ENCODE measurements around the gene VASP.

Gene VASP

DNA sequence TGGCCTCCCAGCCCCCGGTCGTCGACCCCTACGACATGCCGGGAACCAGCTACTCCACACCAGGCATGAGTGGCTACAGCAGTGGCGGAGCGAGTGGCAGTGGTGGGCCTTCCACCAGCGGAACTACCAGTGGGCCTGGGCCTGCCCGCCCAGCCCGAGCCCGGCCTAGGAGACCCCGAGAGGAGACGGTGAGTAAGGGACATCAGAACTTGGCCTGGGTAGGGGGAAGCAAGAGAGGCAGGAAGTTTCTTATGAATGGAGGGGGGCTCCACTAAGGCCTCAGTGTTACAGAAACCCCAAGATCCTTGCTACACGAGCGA is 36.6 kb upstream of the VASP start:
- Mint-ChIP-seq H3K4me1 (ENCODE audit: low read depth) (peaks cover 28% of the 10 kb centered on the region), H3K36me3 (ENCODE audit: low read depth) (peaks cover 2% of the 10 kb centered on the region), H3K4me3 (no peak overlapping the region), H3K9me3 (no peaks in the 10 kb centered on the region), H3K27me3 (ENCODE audit: low read depth) (peaks cover 53% of the 10 kb centered on the region), H3K27ac (no peak overlapping the region)

DNA sequence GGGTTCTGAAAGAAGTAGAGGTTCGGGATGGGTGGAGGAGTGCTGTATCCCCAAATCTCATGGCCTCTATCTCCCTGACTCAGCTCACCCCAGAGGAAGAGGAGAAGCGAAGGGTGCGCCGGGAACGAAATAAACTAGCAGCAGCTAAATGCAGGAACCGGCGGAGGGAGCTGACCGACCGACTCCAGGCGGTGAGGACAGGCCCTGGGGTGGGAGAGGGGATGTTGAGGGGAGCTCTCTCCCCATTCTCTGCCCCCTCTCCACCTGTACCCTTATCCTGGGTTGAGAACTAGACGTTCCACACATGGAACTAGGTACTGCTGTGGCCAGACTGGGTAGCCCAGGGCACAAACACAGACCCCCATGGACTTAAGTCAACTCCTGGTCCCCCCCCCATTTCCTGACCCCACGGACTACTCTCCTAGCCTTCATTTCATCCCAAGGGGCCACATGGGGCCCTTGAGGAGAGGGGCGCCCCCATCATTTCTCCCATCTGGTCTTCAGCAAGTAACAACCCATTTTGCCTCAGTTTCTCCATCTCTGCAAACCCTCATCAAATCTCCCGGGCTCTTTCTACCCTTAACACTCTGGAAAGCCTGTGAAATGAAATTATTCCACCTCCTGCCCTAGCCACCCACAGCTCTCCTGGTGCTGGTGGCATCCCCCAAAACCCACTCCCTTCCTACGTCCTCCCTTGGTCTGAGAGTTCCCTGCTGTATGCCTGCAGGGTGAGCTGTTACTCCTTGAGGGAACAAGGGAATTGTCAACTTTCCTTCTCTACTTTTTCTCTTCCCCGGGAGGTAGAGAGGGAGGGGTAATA is 36.0 kb upstream of the VASP start:
- H3K4me1 Mint-ChIP-seq (ENCODE audit: low read depth), result peaks cover 30% of the 10 kb centered on the region
- H3K36me3 Mint-ChIP-seq (ENCODE audit: low read depth), result peaks cover 2% of the 10 kb centered on the region
- no peak overlapping the region for H3K4me3 Mint-ChIP-seq
- H3K27ac Mint-ChIP-seq, result peak overlapping the region; percentile 19
- H3K9me3 Mint-ChIP-seq, result no peaks in the 10 kb centered on the region
- peaks cover 54% of the 10 kb centered on the region for H3K27me3 Mint-ChIP-seq (ENCODE audit: low read depth)

DNA sequence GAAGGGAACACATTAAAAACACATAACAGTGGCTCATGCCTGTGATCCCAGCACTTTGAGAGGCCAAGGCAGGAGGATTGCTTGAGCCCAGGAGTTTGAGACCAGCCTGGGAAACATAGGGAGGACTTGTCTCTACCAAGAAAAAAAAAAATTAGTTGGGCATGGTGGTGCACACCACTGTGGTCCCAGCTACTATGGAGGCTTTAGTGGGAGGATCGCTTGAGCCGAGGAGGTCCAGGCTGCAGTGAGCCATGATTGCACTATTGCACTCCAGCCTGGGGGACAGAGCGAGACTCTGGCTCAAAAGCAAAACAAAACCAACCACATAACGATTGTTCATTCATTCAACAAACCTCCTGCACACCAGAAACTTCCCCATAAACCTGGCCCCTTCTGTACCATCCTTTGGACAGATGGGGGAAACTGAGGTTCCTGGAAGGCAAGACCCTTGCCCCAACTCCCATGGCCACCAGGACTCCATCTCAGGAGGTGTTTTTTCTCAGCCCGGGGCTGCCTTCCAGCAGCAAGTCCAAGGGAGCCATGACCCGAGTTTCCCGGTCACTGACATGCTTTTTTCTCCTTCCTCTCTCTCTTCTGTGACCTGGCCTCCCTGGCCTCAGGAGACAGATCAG is 35.2 kb upstream of the VASP start:
- Mint-ChIP-seq H3K4me3 (no peak overlapping the region), H3K9me3 (no peaks in the 10 kb centered on the region), H3K4me1 (ENCODE audit: low read depth) (peaks cover 32% of the 10 kb centered on the region), H3K27me3 (ENCODE audit: low read depth) (peaks cover 59% of the 10 kb centered on the region), H3K36me3 (ENCODE audit: low read depth) (peaks cover 2% of the 10 kb centered on the region), H3K27ac (peak overlapping the region; percentile 19)

DNA sequence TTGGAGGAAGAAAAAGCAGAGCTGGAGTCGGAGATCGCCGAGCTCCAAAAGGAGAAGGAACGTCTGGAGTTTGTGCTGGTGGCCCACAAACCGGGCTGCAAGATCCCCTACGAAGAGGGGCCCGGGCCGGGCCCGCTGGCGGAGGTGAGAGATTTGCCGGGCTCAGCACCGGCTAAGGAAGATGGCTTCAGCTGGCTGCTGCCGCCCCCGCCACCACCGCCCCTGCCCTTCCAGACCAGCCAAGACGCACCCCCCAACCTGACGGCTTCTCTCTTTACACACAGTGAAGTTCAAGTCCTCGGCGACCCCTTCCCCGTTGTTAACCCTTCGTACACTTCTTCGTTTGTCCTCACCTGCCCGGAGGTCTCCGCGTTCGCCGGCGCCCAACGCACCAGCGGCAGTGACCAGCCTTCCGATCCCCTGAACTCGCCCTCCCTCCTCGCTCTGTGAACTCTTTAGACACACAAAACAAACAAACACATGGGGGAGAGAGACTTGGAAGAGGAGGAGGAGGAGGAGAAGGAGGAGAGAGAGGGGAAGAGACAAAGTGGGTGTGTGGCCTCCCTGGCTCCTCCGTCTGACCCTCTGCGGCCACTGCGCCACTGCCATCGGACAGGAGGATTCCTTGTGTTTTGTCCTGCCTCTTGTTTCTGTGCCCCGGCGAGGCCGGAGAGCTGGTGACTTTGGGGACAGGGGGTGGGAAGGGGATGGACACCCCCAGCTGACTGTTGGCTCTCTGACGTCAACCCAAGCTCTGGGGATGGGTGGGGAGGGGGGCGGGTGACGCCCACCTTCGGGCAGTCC is 34.5 kb upstream of the VASP start:
- H3K27me3 Mint-ChIP-seq (ENCODE audit: low read depth), result peaks cover 61% of the 10 kb centered on the region
- H3K9me3 Mint-ChIP-seq, result no peaks in the 10 kb centered on the region
- H3K4me3 Mint-ChIP-seq, result no peak overlapping the region
- H3K4me1 Mint-ChIP-seq (ENCODE audit: low read depth), result peaks cover 30% of the 10 kb centered on the region
- H3K27ac Mint-ChIP-seq, result no peak overlapping the region
- H3K36me3 Mint-ChIP-seq (ENCODE audit: low read depth), result peaks cover 2% of the 10 kb centered on the region

GRCh38 chr19:45473367-45473681 is 34.0 kb upstream of the VASP start:
- H3K27ac Mint-ChIP-seq, result no peak overlapping the region
- H3K36me3 Mint-ChIP-seq (ENCODE audit: low read depth), result peaks cover 2% of the 10 kb centered on the region
- peaks cover 61% of the 10 kb centered on the region for H3K27me3 Mint-ChIP-seq (ENCODE audit: low read depth)
- H3K9me3 Mint-ChIP-seq, result no peaks in the 10 kb centered on the region
- H3K4me3 Mint-ChIP-seq, result no peak overlapping the region
- peaks cover 29% of the 10 kb centered on the region for H3K4me1 Mint-ChIP-seq (ENCODE audit: low read depth)

DNA sequence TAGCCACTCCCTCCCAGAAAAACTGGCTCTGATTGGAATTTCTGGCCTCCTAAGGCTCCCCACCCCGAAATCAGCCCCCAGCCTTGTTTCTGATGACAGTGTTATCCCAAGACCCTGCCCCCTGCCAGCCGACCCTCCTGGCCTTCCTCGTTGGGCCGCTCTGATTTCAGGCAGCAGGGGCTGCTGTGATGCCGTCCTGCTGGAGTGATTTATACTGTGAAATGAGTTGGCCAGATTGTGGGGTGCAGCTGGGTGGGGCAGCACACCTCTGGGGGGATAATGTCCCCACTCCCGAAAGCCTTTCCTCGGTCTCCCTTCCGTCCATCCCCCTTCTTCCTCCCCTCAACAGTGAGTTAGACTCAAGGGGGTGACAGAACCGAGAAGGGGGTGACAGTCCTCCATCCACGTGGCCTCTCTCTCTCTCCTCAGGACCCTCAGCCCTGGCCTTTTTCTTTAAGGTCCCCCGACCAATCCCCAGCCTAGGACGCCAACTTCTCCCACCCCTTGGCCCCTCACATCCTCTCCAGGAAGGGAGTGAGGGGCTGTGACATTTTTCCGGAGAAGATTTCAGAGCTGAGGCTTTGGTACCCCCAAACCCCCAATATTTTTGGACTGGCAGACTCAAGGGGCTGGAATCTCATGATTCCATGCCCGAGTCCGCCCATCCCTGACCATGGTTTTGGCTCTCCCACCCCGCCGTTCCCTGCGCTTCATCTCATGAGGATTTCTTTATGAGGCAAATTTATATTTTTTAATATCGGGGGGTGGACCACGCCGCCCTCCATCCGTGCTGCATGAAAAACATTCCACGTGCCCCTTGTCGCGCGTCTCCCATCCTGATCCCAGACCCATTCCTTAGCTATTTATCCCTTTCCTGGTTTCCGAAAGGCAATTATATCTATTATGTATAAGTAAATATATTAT is 33.3 kb upstream of the VASP start:
- H3K27ac Mint-ChIP-seq, result no peak overlapping the region
- H3K36me3 Mint-ChIP-seq (ENCODE audit: low read depth), result peaks cover 2% of the 10 kb centered on the region
- peaks cover 29% of the 10 kb centered on the region for H3K4me1 Mint-ChIP-seq (ENCODE audit: low read depth)
- H3K27me3 Mint-ChIP-seq (ENCODE audit: low read depth), result peaks cover 61% of the 10 kb centered on the region
- no peak overlapping the region for H3K4me3 Mint-ChIP-seq
- H3K9me3 Mint-ChIP-seq, result no peaks in the 10 kb centered on the region

DNA sequence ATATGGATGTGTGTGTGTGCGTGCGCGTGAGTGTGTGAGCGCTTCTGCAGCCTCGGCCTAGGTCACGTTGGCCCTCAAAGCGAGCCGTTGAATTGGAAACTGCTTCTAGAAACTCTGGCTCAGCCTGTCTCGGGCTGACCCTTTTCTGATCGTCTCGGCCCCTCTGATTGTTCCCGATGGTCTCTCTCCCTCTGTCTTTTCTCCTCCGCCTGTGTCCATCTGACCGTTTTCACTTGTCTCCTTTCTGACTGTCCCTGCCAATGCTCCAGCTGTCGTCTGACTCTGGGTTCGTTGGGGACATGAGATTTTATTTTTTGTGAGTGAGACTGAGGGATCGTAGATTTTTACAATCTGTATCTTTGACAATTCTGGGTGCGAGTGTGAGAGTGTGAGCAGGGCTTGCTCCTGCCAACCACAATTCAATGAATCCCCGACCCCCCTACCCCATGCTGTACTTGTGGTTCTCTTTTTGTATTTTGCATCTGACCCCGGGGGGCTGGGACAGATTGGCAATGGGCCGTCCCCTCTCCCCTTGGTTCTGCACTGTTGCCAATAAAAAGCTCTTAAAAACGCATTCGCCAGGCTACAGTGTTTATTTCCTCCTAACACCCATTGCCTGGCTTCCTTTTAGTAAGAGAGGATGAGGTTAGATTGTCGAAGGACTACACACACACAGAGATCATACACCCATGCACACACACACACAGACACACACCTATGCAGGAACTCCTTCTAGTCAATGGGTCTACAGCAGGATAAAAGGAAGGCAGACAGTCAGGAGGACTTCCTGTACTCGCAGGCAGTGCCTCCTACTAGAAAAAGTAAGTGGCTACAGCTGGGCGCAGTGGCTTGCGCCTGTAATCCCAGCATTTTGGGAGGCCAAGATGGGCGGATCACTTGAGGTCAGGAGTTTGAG is 32.4 kb upstream of the VASP start:
- peaks cover 30% of the 10 kb centered on the region for H3K4me1 Mint-ChIP-seq (ENCODE audit: low read depth)
- peak overlapping the region; percentile 43 for H3K27ac Mint-ChIP-seq
- no peaks in the 10 kb centered on the region for H3K9me3 Mint-ChIP-seq
- H3K36me3 Mint-ChIP-seq (ENCODE audit: low read depth), result peaks cover 2% of the 10 kb centered on the region
- H3K4me3 Mint-ChIP-seq, result no peak overlapping the region
- H3K27me3 Mint-ChIP-seq (ENCODE audit: low read depth), result peaks cover 61% of the 10 kb centered on the region

GRCh38 chr19:45475537-45476291 is 31.6 kb upstream of the VASP start:
- Mint-ChIP-seq H3K4me3 (no peak overlapping the region), H3K4me1 (ENCODE audit: low read depth) (peaks cover 29% of the 10 kb centered on the region), H3K27me3 (ENCODE audit: low read depth) (peaks cover 59% of the 10 kb centered on the region), H3K9me3 (no peaks in the 10 kb centered on the region), H3K36me3 (ENCODE audit: low read depth) (peaks cover 2% of the 10 kb centered on the region), H3K27ac (no peak overlapping the region)

GRCh38 chr19:45476304-45476703 is 31.0 kb upstream of the VASP start:
- Mint-ChIP-seq H3K4me1 (ENCODE audit: low read depth) (peaks cover 29% of the 10 kb centered on the region), H3K27me3 (ENCODE audit: low read depth) (peaks cover 55% of the 10 kb centered on the region), H3K4me3 (peak overlapping the region; percentile 18), H3K36me3 (ENCODE audit: low read depth) (peaks cover 2% of the 10 kb centered on the region), H3K9me3 (no peaks in the 10 kb centered on the region), H3K27ac (peak overlapping the region; percentile 55)

- H3K4me1 Mint-ChIP-seq (ENCODE audit: low read depth), result peaks cover 29% of the 10 kb centered on the region
- peak overlapping the region; percentile 74 for H3K27ac Mint-ChIP-seq
- H3K4me3 Mint-ChIP-seq, result peak overlapping the region; percentile 61
Observed at GRCh38 chr19:45477186-45477585, 30.1 kb upstream of the VASP start.

GRCh38 chr19:45477713-45478453 is 29.4 kb upstream of the VASP start:
- Mint-ChIP-seq H3K36me3 (ENCODE audit: low read depth) (peaks cover under 1% of the 10 kb centered on the region), H3K27me3 (ENCODE audit: low read depth) (peaks cover 40% of the 10 kb centered on the region), H3K4me3 (peak overlapping the region; percentile 69), H3K27ac (peak overlapping the region; percentile 94), H3K4me1 (ENCODE audit: low read depth) (peaks cover 26% of the 10 kb centered on the region), H3K9me3 (no peaks in the 10 kb centered on the region)

More at GRCh38 chr19:45477186-45477585, 30.1 kb upstream of the VASP start:
- peaks cover 2% of the 10 kb centered on the region for H3K36me3 Mint-ChIP-seq (ENCODE audit: low read depth)
- H3K27me3 Mint-ChIP-seq (ENCODE audit: low read depth), result peaks cover 47% of the 10 kb centered on the region
- H3K9me3 Mint-ChIP-seq, result no peaks in the 10 kb centered on the region

DNA sequence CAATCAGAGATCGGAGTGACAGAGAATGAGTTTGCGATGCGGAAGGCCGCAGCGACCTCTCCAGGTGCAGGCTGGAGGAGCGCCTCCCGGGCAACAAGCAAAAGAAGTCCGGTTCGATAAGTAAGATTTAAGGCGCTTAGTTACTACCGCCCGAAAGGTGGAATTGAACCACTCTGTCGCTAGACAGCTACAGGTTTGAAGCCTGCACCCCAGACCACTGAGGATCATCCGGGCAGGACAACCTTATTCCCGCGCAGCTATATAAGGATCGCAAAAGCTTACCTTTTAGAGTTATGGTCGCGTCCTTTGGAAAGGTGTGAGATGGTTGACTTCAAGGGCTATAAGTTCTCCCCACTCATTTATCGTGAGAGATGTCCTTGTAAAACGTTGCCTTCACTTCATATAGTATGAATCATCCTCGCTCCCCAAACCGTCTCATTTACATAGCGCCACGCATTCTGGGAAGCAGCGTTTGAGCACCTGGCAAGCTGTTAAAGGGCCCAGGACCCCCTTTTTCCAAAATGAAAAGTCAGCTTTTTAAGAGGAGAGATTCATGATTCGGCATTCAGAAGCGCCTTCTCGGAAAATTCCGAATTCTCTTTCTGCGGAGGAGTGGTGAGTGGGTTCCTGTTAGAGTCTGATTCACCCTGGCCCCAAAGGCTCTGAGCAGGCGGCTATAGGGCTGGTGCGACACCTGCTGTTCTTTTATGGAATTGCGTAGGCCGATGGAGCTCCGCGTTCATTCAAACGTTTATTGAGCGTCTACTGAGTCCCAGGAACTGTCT is 28.6 kb upstream of the VASP start:
- Mint-ChIP-seq H3K27me3 (ENCODE audit: low read depth) (peaks cover 33% of the 10 kb centered on the region), H3K4me3 (peak overlapping the region; percentile 69), H3K27ac (peak overlapping the region; percentile 94), H3K36me3 (ENCODE audit: low read depth) (no peaks in the 10 kb centered on the region), H3K4me1 (ENCODE audit: low read depth) (peaks cover 26% of the 10 kb centered on the region), H3K9me3 (no peaks in the 10 kb centered on the region)
